DOHH2 (cell line): ENCODE data around the gene TBC1D2B.

ENCODE experiments used
- H3F3A ChIP-seq: fragments of 200-600 bp; sonication (generic), shearing (Covaris generic); 2 replicates; pipeline ENCODE4 v1.6.0; 2016; ENCODE audit warnings: antibody characterized with exemption, mild to moderate bottlenecking; ENCODE audit not compliant: control insufficient read depth, insufficient read depth
- H3K27ac ChIP-seq: fragments of 200-600 bp; sonication (generic); 2 replicates; pipeline ENCODE4 v1.5.1; 2014; ENCODE audit warnings: low read depth, mild to moderate bottlenecking, low read length, moderate library complexity
- H3K27me3 ChIP-seq: fragments of 200-600 bp; sonication (generic); 2 replicates; pipeline ENCODE4 v1.6.1; 2014; ENCODE audit warnings: mild to moderate bottlenecking, low read length, mixed read lengths; ENCODE audit not compliant: control insufficient read depth
- H3K36me3 ChIP-seq: fragments of 200-600 bp; sonication (generic); 2 replicates; pipeline ENCODE4 v1.6.1; 2014; ENCODE audit warnings: mild to moderate bottlenecking, low read length, moderate library complexity, mixed read lengths; ENCODE audit not compliant: control insufficient read depth
- H3K4me1 ChIP-seq: fragments of 200-600 bp; sonication (generic); 2 replicates; pipeline ENCODE4 v1.6.1; 2014; ENCODE audit warnings: mild to moderate bottlenecking, low read length, mixed read lengths; ENCODE audit not compliant: control insufficient read depth
- H3K4me2 ChIP-seq: fragments of 200-600 bp; sonication (generic); 2 replicates; pipeline ENCODE4 v1.6.0; 2014; ENCODE audit warnings: mild to moderate bottlenecking, low read length, moderate library complexity
- H3K4me3 ChIP-seq: fragments of 200-600 bp; sonication (generic); 2 replicates; pipeline ENCODE4 v1.5.1; 2014; ENCODE audit warnings: mild to moderate bottlenecking, low read length, mixed read lengths
- H3K79me2 ChIP-seq: fragments of 200-600 bp; sonication (generic); 2 replicates; pipeline ENCODE4 v1.6.1; 2014; ENCODE audit warnings: mild to moderate bottlenecking, low read length, mixed read lengths; ENCODE audit not compliant: control insufficient read depth
- H3K9me2 ChIP-seq: fragments of 200-600 bp; sonication (generic); replicated peaks from 2 replicates; pipeline ENCODE4 v1.6.1; 2014; ENCODE audit warnings: mild to moderate bottlenecking, low read length, mixed read lengths; ENCODE audit not compliant: control insufficient read depth
- H3K9me3 ChIP-seq: fragments of 200-600 bp; sonication (generic); 2 replicates; pipeline ENCODE4 v1.6.1; 2014; ENCODE audit warnings: antibody characterized with exemption, low read length, mixed read lengths; ENCODE audit not compliant: control insufficient read depth, insufficient read depth
- H4K20me1 ChIP-seq: fragments of 200-600 bp; sonication (generic); 2 replicates; pipeline ENCODE4 v1.6.0; 2014; ENCODE audit warnings: low read depth, mild to moderate bottlenecking, antibody characterized with exemption, low read length, moderate library complexity; ENCODE audit not compliant: control insufficient read depth, insufficient read depth
- EZH2phosphoT487 ChIP-seq: fragments of 200-600 bp; sonication (generic); IDR thresholded peaks from 2 replicates; pipeline ENCODE4 v1.6.1; 2017; ENCODE audit warnings: borderline replicate concordance, mild to moderate bottlenecking, antibody characterized with exemption, low read length, moderate library complexity, mixed read lengths
- TF ChIP-seq, protein P1 (sequence below): fragments of 200-600 bp; sonication (generic); IDR thresholded peaks from one replicate; pipeline ENCODE4 v1.5.1; 2014; ENCODE audit warnings: antibody characterized with exemption, mild to moderate bottlenecking, low read depth, low read length; ENCODE audit not compliant: poor library complexity, severe bottlenecking

TBC1D2B gene

DNA sequence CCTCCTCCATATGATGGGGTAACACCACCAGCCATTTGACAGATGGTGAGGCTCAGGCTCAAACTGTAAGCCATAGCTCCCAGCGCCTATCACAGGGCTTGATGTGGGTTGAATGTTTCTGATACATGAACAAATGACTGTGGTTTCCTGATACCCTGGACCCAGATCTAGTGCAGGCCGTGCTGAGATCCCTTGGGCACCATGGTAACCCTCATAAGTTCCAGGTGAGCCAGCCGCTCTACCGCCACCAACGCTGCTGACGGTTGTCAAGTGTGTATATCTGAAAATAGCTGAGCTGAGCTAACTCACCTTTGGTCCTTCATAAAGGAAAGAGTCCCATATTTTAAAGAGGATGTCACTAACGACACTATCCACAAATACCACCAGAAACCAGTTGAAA, 74.5 kb downstream of the TBC1D2B start:
- Histone ChIP-seq H3K36me3 (no peaks in the 10 kb centered on the region; the same call in 1 of the 2 replicates), H3K4me3 (no peak overlapping the region), H3K79me2 (no peaks in the 10 kb centered on the region), H3K4me2 (no peak overlapping the region), H3K27ac (no peak overlapping the region), H3K9me3 (no peaks in the 10 kb centered on the region), H3K27me3 (no peaks in the 10 kb centered on the region), H3F3A (no peaks in the 10 kb centered on the region), H4K20me1 (no peaks in the 10 kb centered on the region), H3K4me1 (no peaks in the 10 kb centered on the region), H3K9me2 (no peaks in the 10 kb centered on the region)
- TF ChIP-seq, protein P1, sequence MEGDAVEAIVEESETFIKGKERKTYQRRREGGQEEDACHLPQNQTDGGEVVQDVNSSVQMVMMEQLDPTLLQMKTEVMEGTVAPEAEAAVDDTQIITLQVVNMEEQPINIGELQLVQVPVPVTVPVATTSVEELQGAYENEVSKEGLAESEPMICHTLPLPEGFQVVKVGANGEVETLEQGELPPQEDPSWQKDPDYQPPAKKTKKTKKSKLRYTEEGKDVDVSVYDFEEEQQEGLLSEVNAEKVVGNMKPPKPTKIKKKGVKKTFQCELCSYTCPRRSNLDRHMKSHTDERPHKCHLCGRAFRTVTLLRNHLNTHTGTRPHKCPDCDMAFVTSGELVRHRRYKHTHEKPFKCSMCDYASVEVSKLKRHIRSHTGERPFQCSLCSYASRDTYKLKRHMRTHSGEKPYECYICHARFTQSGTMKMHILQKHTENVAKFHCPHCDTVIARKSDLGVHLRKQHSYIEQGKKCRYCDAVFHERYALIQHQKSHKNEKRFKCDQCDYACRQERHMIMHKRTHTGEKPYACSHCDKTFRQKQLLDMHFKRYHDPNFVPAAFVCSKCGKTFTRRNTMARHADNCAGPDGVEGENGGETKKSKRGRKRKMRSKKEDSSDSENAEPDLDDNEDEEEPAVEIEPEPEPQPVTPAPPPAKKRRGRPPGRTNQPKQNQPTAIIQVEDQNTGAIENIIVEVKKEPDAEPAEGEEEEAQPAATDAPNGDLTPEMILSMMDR = no peak

- no peaks in the 10 kb centered on the region for H3K9me2 ChIP-seq
Measured at GRCh38 chr15:78001656-78002055, 75.9 kb downstream of the TBC1D2B start.

DNA sequence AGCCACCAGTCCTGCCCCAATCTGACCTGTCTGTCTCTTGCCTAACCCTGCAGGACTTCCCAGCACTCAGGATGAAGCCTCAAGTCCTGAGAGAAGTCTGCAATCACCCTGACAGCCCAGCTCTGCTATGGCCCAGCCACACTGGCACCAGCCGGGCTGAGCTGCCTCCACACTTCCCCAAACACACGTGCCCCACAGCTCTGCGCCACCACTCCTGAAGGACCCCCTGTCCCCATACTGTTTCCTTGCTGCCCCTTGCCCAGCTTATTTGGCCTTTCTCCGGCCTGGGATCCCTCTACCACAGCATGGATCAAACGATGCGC, 76.6 kb downstream of the TBC1D2B start:
- no peaks in the 10 kb centered on the region for H3F3A ChIP-seq
- H3K36me3 ChIP-seq = no peaks in the 10 kb centered on the region; the same call in 1 of the 2 replicates
- H3K4me1 ChIP-seq = no peaks in the 10 kb centered on the region
- no peaks in the 10 kb centered on the region for H3K9me2 ChIP-seq
- H3K4me2 ChIP-seq = no peak overlapping the region
- no peak overlapping the region for H3K4me3 ChIP-seq
- H3K9me3 ChIP-seq = no peaks in the 10 kb centered on the region
- no peak overlapping the region for H3K27ac ChIP-seq
- no peaks in the 10 kb centered on the region for H3K79me2 ChIP-seq
- no peaks in the 10 kb centered on the region for H4K20me1 ChIP-seq
- H3K27me3 ChIP-seq = no peaks in the 10 kb centered on the region
- TF ChIP-seq, protein P1 = no peak
- TF ChIP-seq EZH2phosphoT487 = no peak

More at GRCh38 chr15:78001656-78002055, 75.9 kb downstream of the TBC1D2B start:
- no peaks in the 10 kb centered on the region; the same call in 1 of the 2 replicates for H3K36me3 ChIP-seq
- no peaks in the 10 kb centered on the region for H3K27me3 ChIP-seq
- no peaks in the 10 kb centered on the region for H3K9me3 ChIP-seq
- no peaks in the 10 kb centered on the region for H3K79me2 ChIP-seq
- no peaks in the 10 kb centered on the region for H4K20me1 ChIP-seq
- no peak overlapping the region for H3K4me3 ChIP-seq
- H3K4me1 ChIP-seq = no peaks in the 10 kb centered on the region
- TF ChIP-seq EZH2phosphoT487 = no peak
- TF ChIP-seq, protein P1 = no peak
- H3K27ac ChIP-seq = no peak overlapping the region
- no peaks in the 10 kb centered on the region for H3F3A ChIP-seq
- H3K4me2 ChIP-seq = no peak overlapping the region
